WTC11 (cell line): ENCODE results near the gene BBS9. TPM values are rescaled to one million over a fixed set of nuclear protein-coding genes. Genes with fewer than 3 reads are reported as not detected.

Source experiments
- ATAC-seq: fragments of 200-7000 bp; cut with Tn5 transposase; 2 replicates; pipeline ENCODE4 v1.10.0; 2021; ENCODE audit warnings: mild to moderate bottlenecking, moderate library complexity
- CTCF ChIA-PET: fragments of 300-600 bp; sonication (Branson Sonifier 250); formaldehyde crosslinking; loops from one replicate; lab custom pipeline; 2021; ENCODE audit warnings: antibody characterized with exemption; lab: Charles Lee
- POLR2A ChIA-PET: fragments of 350-600 bp; sonication (Branson Sonifier 250); formaldehyde crosslinking; loops from one replicate; lab custom pipeline; 2021; ENCODE audit warnings: antibody characterized with exemption; lab: Charles Lee
- DNase-seq: peaks from one replicate; pipeline ENCODE4 v3.0.0; 2021; ENCODE audit warnings: low spot score
- H3K27ac Mint-ChIP-seq: 2 replicates; pipeline ENCODE4 v1.8.0; 2021; ENCODE audit warnings: mixed read lengths
- H3K27me3 Mint-ChIP-seq: 2 replicates; pipeline ENCODE4 v1.8.0; 2021; ENCODE audit warnings: low read depth, mild to moderate bottlenecking, moderate library complexity, mixed read lengths
- H3K36me3 Mint-ChIP-seq: 2 replicates; pipeline ENCODE4 v1.8.0; 2021; ENCODE audit warnings: mixed read lengths
- H3K4me1 Mint-ChIP-seq: 2 replicates; pipeline ENCODE4 v1.8.0; 2022; ENCODE audit warnings: mixed read lengths
- H3K4me3 Mint-ChIP-seq: 2 replicates; pipeline ENCODE4 v1.8.0; 2021; ENCODE audit warnings: mild to moderate bottlenecking, moderate library complexity, mixed read lengths
- H3K9me3 Mint-ChIP-seq: 2 replicates; pipeline ENCODE4 v1.8.0; 2021; ENCODE audit warnings: mixed read lengths
- CREB1 ChIP-seq: sonication (generic); formaldehyde crosslinking; IDR thresholded peaks from 2 replicates; pipeline ENCODE4 v1.8.0; 2023; ENCODE audit warnings: mild to moderate bottlenecking, missing genetic modification reagents
- CTCF ChIP-seq: fragments of 200-600 bp; IDR thresholded peaks from 2 replicates; pipeline ENCODE4 v1.8.0; 2022; ENCODE audit warnings: antibody characterized with exemption
- ETV6 ChIP-seq: sonication (generic); formaldehyde crosslinking; IDR thresholded peaks from 2 replicates; pipeline ENCODE4 v1.8.1; 2022; ENCODE audit warnings: mild to moderate bottlenecking, missing genetic modification reagents
- FOXK1 ChIP-seq: sonication (generic); formaldehyde crosslinking; IDR thresholded peaks from 2 replicates; pipeline ENCODE4 v1.8.0; 2022; ENCODE audit warnings: mild to moderate bottlenecking, moderate library complexity, missing genetic modification reagents
- IRF1 ChIP-seq: sonication (generic); formaldehyde crosslinking; IDR thresholded peaks from 2 replicates; pipeline ENCODE4 v1.8.0; 2023; ENCODE audit warnings: missing genetic modification reagents
- JAZF1 ChIP-seq: fragments of 250-450 bp; sonication (Bioruptor Pico); IDR thresholded peaks from 2 replicates; pipeline ENCODE4 v1.9.0; 2021; ENCODE audit warnings: moderate library complexity, mild to moderate bottlenecking, inconsistent platforms
- NR2C2 ChIP-seq: sonication (generic); formaldehyde crosslinking; IDR thresholded peaks from 2 replicates; pipeline ENCODE4 v1.8.0; 2022; ENCODE audit warnings: mild to moderate bottlenecking, missing genetic modification reagents
- OVOL2 ChIP-seq: fragments of 250-450 bp; sonication (Bioruptor Pico); IDR thresholded peaks from 2 replicates; pipeline ENCODE4 v1.9.0; 2021; ENCODE audit warnings: mild to moderate bottlenecking, borderline replicate concordance
- PREB ChIP-seq: sonication (generic); formaldehyde crosslinking; IDR thresholded peaks from 2 replicates; pipeline ENCODE4 v1.8.1; 2022; ENCODE audit warnings: mild to moderate bottlenecking, missing genetic modification reagents, moderate library complexity, borderline replicate concordance
- USF2 ChIP-seq: sonication (generic); formaldehyde crosslinking; IDR thresholded peaks from 2 replicates; pipeline ENCODE4 v1.8.1; 2023; ENCODE audit warnings: mild to moderate bottlenecking, missing genetic modification reagents, moderate library complexity
- ZNF512 ChIP-seq: sonication (generic); formaldehyde crosslinking; IDR thresholded peaks from 2 replicates; pipeline ENCODE4 v1.8.1; 2022; ENCODE audit warnings: missing genetic modification reagents, borderline replicate concordance
- total RNA-seq: library from RNA; stranded (reverse); gene quantifications from 3 replicates; pipeline ENCODE4 v1.2.3, GENCODE V29; 2021

The BBS9 gene
- total RNA-seq, 1 experiment from 2014 or later, result 56.6 TPM

- no peak for TF ChIP-seq ZNF512 (CRISPR knock-in tag)
- TF ChIP-seq USF2 (CRISPR knock-in tag), result no peak
- TF ChIP-seq IRF1 (CRISPR knock-in tag), result no peak
- no peak for TF ChIP-seq FOXK1 (CRISPR knock-in tag)
- TF ChIP-seq CREB1 (CRISPR knock-in tag), result no peak
- TF ChIP-seq NR2C2, result no peak
- no peak for TF ChIP-seq JAZF1
Measured at GRCh38 chr7:33237036-33237435, 107.7 kb downstream of the BBS9 start (continued).

GRCh38 chr7:33243319-33243881 lies 114.0 kb downstream of the BBS9 start:
- ATAC-seq (peak; percentile 69), DNase-seq (no peak)
- Mint-ChIP-seq H3K4me1 (peaks cover 4% of the 10 kb centered on the region), H3K36me3 (no peaks in the 10 kb centered on the region), H3K4me3 (no peak overlapping the region), H3K27ac (no peak overlapping the region), H3K9me3 (no peaks in the 10 kb centered on the region), H3K27me3 (no peaks in the 10 kb centered on the region)
- POLR2A ChIA-PET, result no interaction called here
- TF ChIP-seq PREB, result no peak
- TF ChIP-seq CTCF, result peak; percentile 34; the same call in 1 of the 2 replicates
- CTCF ChIA-PET, result interaction anchor here (0.6 to 2.3 kb wide), 16 partner anchors 10 to 845 kb away, joined by 3 to 31 read pairs (median 4); no protein-coding TSS in a partner anchor

- H3K27me3 Mint-ChIP-seq, result no peaks in the 10 kb centered on the region
- ATAC-seq (no peak), DNase-seq (no peak)
- peaks cover 16% of the 10 kb centered on the region for H3K9me3 Mint-ChIP-seq
- TF ChIP-seq ETV6 (CRISPR knock-in tag), result no peak
- ChIA-PET POLR2A (no interaction called here), CTCF (interaction anchor here (1.0 to 2.0 kb wide), 2 partner anchors 211 to 684 kb away, joined by 3 to 6 read pairs; no protein-coding TSS in a partner anchor)
- H3K36me3 Mint-ChIP-seq, result no peaks in the 10 kb centered on the region; the same call in 1 of the 2 replicates
- no peak overlapping the region for H3K27ac Mint-ChIP-seq
- H3K4me1 Mint-ChIP-seq, result peaks cover 4% of the 10 kb centered on the region
- no peak overlapping the region for H3K4me3 Mint-ChIP-seq
Measured at GRCh38 chr7:33248671-33249070, 119.3 kb downstream of the BBS9 start.

GRCh38 chr7:33250421-33250871 lies 121.1 kb downstream of the BBS9 start:
- CTCF ChIA-PET, result no interaction called here
- Mint-ChIP-seq H3K9me3 (peaks cover 16% of the 10 kb centered on the region), H3K27ac (no peak overlapping the region), H3K4me1 (peaks cover 4% of the 10 kb centered on the region), H3K4me3 (no peak overlapping the region), H3K27me3 (no peaks in the 10 kb centered on the region), H3K36me3 (no peaks in the 10 kb centered on the region; the same call in 1 of the 2 replicates)
- TF ChIP-seq OVOL2 (CRISPR knock-in tag), result no peak
- POLR2A ChIA-PET, result no interaction called here
- ATAC-seq (no peak), DNase-seq (no peak)
